Activated T-cell treated with anti-CD3 and anti-CD28 coated beads, Interleukin-2, amount 50 U/mL, for 4 hours (primary cell): ENCODE results near the gene TPD52L1. TPM values are rescaled to one million over a fixed set of nuclear protein-coding genes. Genes with fewer than 3 reads are reported as not detected.
A peak's percentile ranks its signal among the peaks of the same experiment; 100 is the strongest.

ENCODE experiments used
- ATAC-seq, 2 donors: fragments of 200-7000 bp; cut with Tn5 transposase; one replicate each; pipeline ENCODE4 v1.10.0; 2021
- DNase-seq: peaks from one replicate; pipeline ENCODE4 v3.0.0-alpha.2; 2020
- H3K27me3 Mint-ChIP-seq: one replicate; pipeline ENCODE4 v1.8.0; 2021; ENCODE audit warnings: low read depth, mixed read lengths
- H3K36me3 Mint-ChIP-seq: one replicate; pipeline ENCODE4 v1.8.0; 2022; ENCODE audit warnings: mixed read lengths; ENCODE audit not compliant: insufficient read depth
- H3K4me1 Mint-ChIP-seq: one replicate; pipeline ENCODE4 v1.8.0; 2021; ENCODE audit warnings: low read depth, mixed read lengths
- H3K4me3 Mint-ChIP-seq: one replicate; pipeline ENCODE4 v1.8.0; 2021; ENCODE audit warnings: mild to moderate bottlenecking, moderate library complexity, mixed read lengths
- H3K9me3 Mint-ChIP-seq: one replicate; pipeline ENCODE4 v1.8.0; 2021; ENCODE audit warnings: mixed read lengths
- total RNA-seq, 3 donors: library from RNA; stranded (reverse); gene quantifications; one replicate each; pipeline ENCODE4 v1.2.1, GENCODE V29; 2021

Gene TPD52L1
- under 1 TPM; 0.65 to 0.79 (median 0.66) TPM for total RNA-seq

- Mint-ChIP-seq H3K27me3 (peaks cover 40% of the 10 kb centered on the region), H3K9me3 (no peaks in the 10 kb centered on the region), H3K4me1 (peaks cover 4% of the 10 kb centered on the region), H3K36me3 (no peaks in the 10 kb centered on the region), H3K4me3 (peak within 1 kb of the TSS; percentile 69)
- DNase-seq (peak; percentile 36), ATAC-seq (peak; percentile 90)
Observed at GRCh38 chr6:125153391-125154117, at the start of gene TPD52L1. Gene TPD52L1 (plus strand): TSS chr6:125153773. CDS start chr6:125153952, 179 bp downstream.

- no peaks in the 10 kb centered on the region for H3K27me3 Mint-ChIP-seq
- peaks cover 3% of the 10 kb centered on the region for H3K9me3 Mint-ChIP-seq
- DNase-seq (no peak), ATAC-seq (no peak)
- H3K4me3 Mint-ChIP-seq = no peak overlapping the region
- H3K36me3 Mint-ChIP-seq = no peaks in the 10 kb centered on the region
- H3K4me1 Mint-ChIP-seq = peaks cover 5% of the 10 kb centered on the region
Observed at GRCh38 chr6:125104425-125104824, 49.1 kb upstream of the TPD52L1 start.

GRCh38 chr6:125107048-125107447 lies 46.5 kb upstream of the TPD52L1 start:
- H3K9me3 Mint-ChIP-seq = peaks cover 27% of the 10 kb centered on the region
- no peaks in the 10 kb centered on the region for H3K36me3 Mint-ChIP-seq
- H3K4me1 Mint-ChIP-seq = no peaks in the 10 kb centered on the region
- H3K4me3 Mint-ChIP-seq = no peak overlapping the region
- H3K27me3 Mint-ChIP-seq = no peaks in the 10 kb centered on the region
- no peak for ATAC-seq
- DNase-seq = no peak

GRCh38 chr6:125107896-125108295 lies 45.7 kb upstream of the TPD52L1 start:
- H3K4me1 Mint-ChIP-seq = no peaks in the 10 kb centered on the region
- no peak overlapping the region for H3K4me3 Mint-ChIP-seq
- H3K36me3 Mint-ChIP-seq = no peaks in the 10 kb centered on the region
- ATAC-seq = no peak
- DNase-seq = no peak
- H3K27me3 Mint-ChIP-seq = no peaks in the 10 kb centered on the region
- peaks cover 32% of the 10 kb centered on the region for H3K9me3 Mint-ChIP-seq

- no peaks in the 10 kb centered on the region for H3K4me1 Mint-ChIP-seq
- peaks cover 32% of the 10 kb centered on the region for H3K9me3 Mint-ChIP-seq
- ATAC-seq (no peak), DNase-seq (no peak)
- H3K4me3 Mint-ChIP-seq = no peak overlapping the region
- H3K27me3 Mint-ChIP-seq = no peaks in the 10 kb centered on the region
- H3K36me3 Mint-ChIP-seq = no peaks in the 10 kb centered on the region
Observed at GRCh38 chr6:125110056-125110455, 43.5 kb upstream of the TPD52L1 start.

- DNase-seq (no peak), ATAC-seq (no peak)
- no peaks in the 10 kb centered on the region for H3K4me1 Mint-ChIP-seq
- H3K27me3 Mint-ChIP-seq = peaks cover 2% of the 10 kb centered on the region
- H3K4me3 Mint-ChIP-seq = no peak overlapping the region
- peaks cover 32% of the 10 kb centered on the region for H3K9me3 Mint-ChIP-seq
- no peaks in the 10 kb centered on the region for H3K36me3 Mint-ChIP-seq
Observed at GRCh38 chr6:125111219-125111983, 42.2 kb upstream of the TPD52L1 start.

- no peaks in the 10 kb centered on the region for H3K36me3 Mint-ChIP-seq
- H3K4me3 Mint-ChIP-seq = no peak overlapping the region
- DNase-seq (no peak), ATAC-seq (no peak)
- H3K4me1 Mint-ChIP-seq = no peaks in the 10 kb centered on the region
- H3K9me3 Mint-ChIP-seq = peaks cover 32% of the 10 kb centered on the region
- H3K27me3 Mint-ChIP-seq = peaks cover 2% of the 10 kb centered on the region
Observed at GRCh38 chr6:125112934-125113333, 40.6 kb upstream of the TPD52L1 start.

GRCh38 chr6:125114248-125114858 lies 39.2 kb upstream of the TPD52L1 start:
- ATAC-seq = no peak
- peaks cover 2% of the 10 kb centered on the region for H3K27me3 Mint-ChIP-seq
- H3K4me1 Mint-ChIP-seq = no peaks in the 10 kb centered on the region
- H3K36me3 Mint-ChIP-seq = no peaks in the 10 kb centered on the region
- peaks cover 30% of the 10 kb centered on the region for H3K9me3 Mint-ChIP-seq
- no peak overlapping the region for H3K4me3 Mint-ChIP-seq
- DNase-seq = peak; percentile 10

- DNase-seq (no peak), ATAC-seq (no peak)
- H3K36me3 Mint-ChIP-seq = no peaks in the 10 kb centered on the region
- H3K4me1 Mint-ChIP-seq = no peaks in the 10 kb centered on the region
- peaks cover 12% of the 10 kb centered on the region for H3K9me3 Mint-ChIP-seq
- no peak overlapping the region for H3K4me3 Mint-ChIP-seq
- H3K27me3 Mint-ChIP-seq = peaks cover 2% of the 10 kb centered on the region
Observed at GRCh38 chr6:125116170-125116569, 37.4 kb upstream of the TPD52L1 start.

- no peaks in the 10 kb centered on the region for H3K4me1 Mint-ChIP-seq
- no peaks in the 10 kb centered on the region for H3K36me3 Mint-ChIP-seq
- peaks cover 2% of the 10 kb centered on the region for H3K27me3 Mint-ChIP-seq
- ATAC-seq (no peak), DNase-seq (no peak)
- no peak overlapping the region for H3K4me3 Mint-ChIP-seq
- peaks cover 6% of the 10 kb centered on the region for H3K9me3 Mint-ChIP-seq
Observed at GRCh38 chr6:125116710-125117109, 36.9 kb upstream of the TPD52L1 start.

GRCh38 chr6:125117818-125118217 lies 35.8 kb upstream of the TPD52L1 start:
- H3K4me1 Mint-ChIP-seq = no peaks in the 10 kb centered on the region
- no peak for ATAC-seq
- H3K27me3 Mint-ChIP-seq = peaks cover 2% of the 10 kb centered on the region
- no peaks in the 10 kb centered on the region for H3K9me3 Mint-ChIP-seq
- DNase-seq = no peak
- H3K4me3 Mint-ChIP-seq = no peak overlapping the region
- no peaks in the 10 kb centered on the region for H3K36me3 Mint-ChIP-seq

GRCh38 chr6:125120054-125120590 lies 33.5 kb upstream of the TPD52L1 start:
- DNase-seq = no peak
- no peaks in the 10 kb centered on the region for H3K9me3 Mint-ChIP-seq
- ATAC-seq = no peak

GRCh38 chr6:125121894-125122293 lies 31.7 kb upstream of the TPD52L1 start:
- H3K9me3 Mint-ChIP-seq = peaks cover 3% of the 10 kb centered on the region
- H3K4me1 Mint-ChIP-seq = no peaks in the 10 kb centered on the region
- no peak overlapping the region for H3K4me3 Mint-ChIP-seq
- no peaks in the 10 kb centered on the region for H3K36me3 Mint-ChIP-seq
- peaks cover 3% of the 10 kb centered on the region for H3K27me3 Mint-ChIP-seq
- DNase-seq = no peak
- ATAC-seq = no peak

More at GRCh38 chr6:125120054-125120590, 33.5 kb upstream of the TPD52L1 start:
- H3K4me3 Mint-ChIP-seq = no peak overlapping the region
- peaks cover 2% of the 10 kb centered on the region for H3K27me3 Mint-ChIP-seq
- H3K36me3 Mint-ChIP-seq = no peaks in the 10 kb centered on the region
- H3K4me1 Mint-ChIP-seq = no peaks in the 10 kb centered on the region

- peaks cover 3% of the 10 kb centered on the region for H3K9me3 Mint-ChIP-seq
- DNase-seq (no peak), ATAC-seq (no peak)
- no peaks in the 10 kb centered on the region for H3K4me1 Mint-ChIP-seq
- H3K4me3 Mint-ChIP-seq = no peak overlapping the region
- no peaks in the 10 kb centered on the region for H3K36me3 Mint-ChIP-seq
- peaks cover 5% of the 10 kb centered on the region for H3K27me3 Mint-ChIP-seq
Observed at GRCh38 chr6:125123051-125123450, 30.5 kb upstream of the TPD52L1 start.
